Hindlimb muscle (tissue), 1 donor: ENCODE measurements around the gene CDC37L1. TPM values are rescaled to one million over a fixed set of nuclear protein-coding genes. Genes with fewer than 3 reads are reported as not detected.

Source experiments
- DNase-seq: peaks from one replicate; pipeline ENCODE4 v3.0.0-alpha.2; 2013
- polyA plus RNA-seq: library from polyadenylated mRNA; unstranded; fragments of 120-200 nt; gene quantifications from one replicate; pipeline ENCODE4 v1.2.1, GENCODE V29; 2013; ENCODE audit not compliant: insufficient read length

CDC37L1 gene
- polyA plus RNA-seq, 1 donor: 24.4 TPM

- DNase-seq: no peak
Observed at GRCh38 chr9:4756420-4756819, 77.1 kb downstream of the CDC37L1 start.

Other genes starting within 250 kb of the CDC37L1 start
- gene SLC1A1, start 189.1 kb upstream of the CDC37L1 start, polyA plus RNA-seq: 0.26 TPM
- 4.6 TPM for gene PLPP6, start 17.3 kb upstream of the CDC37L1 start, polyA plus RNA-seq
- gene SPATA6L, start 13.1 kb upstream of the CDC37L1 start, polyA plus RNA-seq: 0.53 TPM
- gene AK3, start 61.6 kb downstream of the CDC37L1 start, polyA plus RNA-seq: 43.6 TPM
- 17.4 TPM for gene RCL1, start 113.4 kb downstream of the CDC37L1 start, polyA plus RNA-seq